ENCODE measurements around the gene ITGA11. TPM values are rescaled to one million over a fixed set of nuclear protein-coding genes. Genes with fewer than 3 reads are reported as not detected.

ITGA11 gene
- total and polyA plus RNA-seq, 2 experiments from 2014 or later: 0.03 to 0.40 TPM

DNA sequence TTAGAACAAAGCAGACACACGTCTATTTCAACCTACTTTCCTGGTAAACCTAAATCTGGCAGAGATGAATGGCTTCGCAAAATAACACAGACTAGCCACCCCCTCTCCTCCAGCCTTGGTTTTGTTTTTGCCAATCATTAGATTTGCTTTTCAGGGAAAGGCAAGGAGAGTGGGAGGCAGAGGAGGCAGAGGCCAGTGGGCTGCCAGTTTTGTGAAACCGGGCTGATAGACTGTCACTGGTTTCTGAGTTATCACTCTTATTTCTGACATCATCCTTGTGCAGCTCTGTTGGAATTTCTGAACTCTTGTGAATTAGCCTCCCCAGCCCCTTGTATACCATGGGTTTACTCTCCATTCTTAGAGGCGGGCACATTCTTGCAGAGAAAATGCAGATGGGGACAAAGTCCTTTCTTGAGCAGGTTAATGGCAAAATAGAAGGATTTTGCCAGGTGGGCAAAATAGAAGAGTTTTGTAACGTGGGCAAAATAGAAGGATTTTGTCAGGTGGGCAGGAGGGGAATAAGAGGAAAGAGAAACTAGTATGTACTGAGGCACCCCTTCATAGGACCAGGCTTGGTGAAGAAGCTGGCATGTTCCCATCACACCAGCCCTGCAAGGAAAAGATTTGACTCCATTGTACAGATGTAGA lies 157.6 kb downstream of the ITGA11 start:
- DNase-seq (ENCODE audit: low spot score): no peak
- TF ChIP-seq EZH2phosphoT487 (IDR thresholded peaks at IDR 0.05; ENCODE audit: unreplicated experiment): no peak
- TF ChIP-seq, protein P1, sequence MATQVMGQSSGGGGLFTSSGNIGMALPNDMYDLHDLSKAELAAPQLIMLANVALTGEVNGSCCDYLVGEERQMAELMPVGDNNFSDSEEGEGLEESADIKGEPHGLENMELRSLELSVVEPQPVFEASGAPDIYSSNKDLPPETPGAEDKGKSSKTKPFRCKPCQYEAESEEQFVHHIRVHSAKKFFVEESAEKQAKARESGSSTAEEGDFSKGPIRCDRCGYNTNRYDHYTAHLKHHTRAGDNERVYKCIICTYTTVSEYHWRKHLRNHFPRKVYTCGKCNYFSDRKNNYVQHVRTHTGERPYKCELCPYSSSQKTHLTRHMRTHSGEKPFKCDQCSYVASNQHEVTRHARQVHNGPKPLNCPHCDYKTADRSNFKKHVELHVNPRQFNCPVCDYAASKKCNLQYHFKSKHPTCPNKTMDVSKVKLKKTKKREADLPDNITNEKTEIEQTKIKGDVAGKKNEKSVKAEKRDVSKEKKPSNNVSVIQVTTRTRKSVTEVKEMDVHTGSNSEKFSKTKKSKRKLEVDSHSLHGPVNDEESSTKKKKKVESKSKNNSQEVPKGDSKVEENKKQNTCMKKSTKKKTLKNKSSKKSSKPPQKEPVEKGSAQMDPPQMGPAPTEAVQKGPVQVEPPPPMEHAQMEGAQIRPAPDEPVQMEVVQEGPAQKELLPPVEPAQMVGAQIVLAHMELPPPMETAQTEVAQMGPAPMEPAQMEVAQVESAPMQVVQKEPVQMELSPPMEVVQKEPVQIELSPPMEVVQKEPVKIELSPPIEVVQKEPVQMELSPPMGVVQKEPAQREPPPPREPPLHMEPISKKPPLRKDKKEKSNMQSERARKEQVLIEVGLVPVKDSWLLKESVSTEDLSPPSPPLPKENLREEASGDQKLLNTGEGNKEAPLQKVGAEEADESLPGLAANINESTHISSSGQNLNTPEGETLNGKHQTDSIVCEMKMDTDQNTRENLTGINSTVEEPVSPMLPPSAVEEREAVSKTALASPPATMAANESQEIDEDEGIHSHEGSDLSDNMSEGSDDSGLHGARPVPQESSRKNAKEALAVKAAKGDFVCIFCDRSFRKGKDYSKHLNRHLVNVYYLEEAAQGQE (IDR thresholded peaks at IDR 0.05; ENCODE audit: unreplicated experiment): no peak
- TF ChIP-seq EZH2 (IDR thresholded peaks at IDR 0.05; ENCODE audit: low read depth, unreplicated experiment): no peak
- TF ChIP-seq, protein P2, sequence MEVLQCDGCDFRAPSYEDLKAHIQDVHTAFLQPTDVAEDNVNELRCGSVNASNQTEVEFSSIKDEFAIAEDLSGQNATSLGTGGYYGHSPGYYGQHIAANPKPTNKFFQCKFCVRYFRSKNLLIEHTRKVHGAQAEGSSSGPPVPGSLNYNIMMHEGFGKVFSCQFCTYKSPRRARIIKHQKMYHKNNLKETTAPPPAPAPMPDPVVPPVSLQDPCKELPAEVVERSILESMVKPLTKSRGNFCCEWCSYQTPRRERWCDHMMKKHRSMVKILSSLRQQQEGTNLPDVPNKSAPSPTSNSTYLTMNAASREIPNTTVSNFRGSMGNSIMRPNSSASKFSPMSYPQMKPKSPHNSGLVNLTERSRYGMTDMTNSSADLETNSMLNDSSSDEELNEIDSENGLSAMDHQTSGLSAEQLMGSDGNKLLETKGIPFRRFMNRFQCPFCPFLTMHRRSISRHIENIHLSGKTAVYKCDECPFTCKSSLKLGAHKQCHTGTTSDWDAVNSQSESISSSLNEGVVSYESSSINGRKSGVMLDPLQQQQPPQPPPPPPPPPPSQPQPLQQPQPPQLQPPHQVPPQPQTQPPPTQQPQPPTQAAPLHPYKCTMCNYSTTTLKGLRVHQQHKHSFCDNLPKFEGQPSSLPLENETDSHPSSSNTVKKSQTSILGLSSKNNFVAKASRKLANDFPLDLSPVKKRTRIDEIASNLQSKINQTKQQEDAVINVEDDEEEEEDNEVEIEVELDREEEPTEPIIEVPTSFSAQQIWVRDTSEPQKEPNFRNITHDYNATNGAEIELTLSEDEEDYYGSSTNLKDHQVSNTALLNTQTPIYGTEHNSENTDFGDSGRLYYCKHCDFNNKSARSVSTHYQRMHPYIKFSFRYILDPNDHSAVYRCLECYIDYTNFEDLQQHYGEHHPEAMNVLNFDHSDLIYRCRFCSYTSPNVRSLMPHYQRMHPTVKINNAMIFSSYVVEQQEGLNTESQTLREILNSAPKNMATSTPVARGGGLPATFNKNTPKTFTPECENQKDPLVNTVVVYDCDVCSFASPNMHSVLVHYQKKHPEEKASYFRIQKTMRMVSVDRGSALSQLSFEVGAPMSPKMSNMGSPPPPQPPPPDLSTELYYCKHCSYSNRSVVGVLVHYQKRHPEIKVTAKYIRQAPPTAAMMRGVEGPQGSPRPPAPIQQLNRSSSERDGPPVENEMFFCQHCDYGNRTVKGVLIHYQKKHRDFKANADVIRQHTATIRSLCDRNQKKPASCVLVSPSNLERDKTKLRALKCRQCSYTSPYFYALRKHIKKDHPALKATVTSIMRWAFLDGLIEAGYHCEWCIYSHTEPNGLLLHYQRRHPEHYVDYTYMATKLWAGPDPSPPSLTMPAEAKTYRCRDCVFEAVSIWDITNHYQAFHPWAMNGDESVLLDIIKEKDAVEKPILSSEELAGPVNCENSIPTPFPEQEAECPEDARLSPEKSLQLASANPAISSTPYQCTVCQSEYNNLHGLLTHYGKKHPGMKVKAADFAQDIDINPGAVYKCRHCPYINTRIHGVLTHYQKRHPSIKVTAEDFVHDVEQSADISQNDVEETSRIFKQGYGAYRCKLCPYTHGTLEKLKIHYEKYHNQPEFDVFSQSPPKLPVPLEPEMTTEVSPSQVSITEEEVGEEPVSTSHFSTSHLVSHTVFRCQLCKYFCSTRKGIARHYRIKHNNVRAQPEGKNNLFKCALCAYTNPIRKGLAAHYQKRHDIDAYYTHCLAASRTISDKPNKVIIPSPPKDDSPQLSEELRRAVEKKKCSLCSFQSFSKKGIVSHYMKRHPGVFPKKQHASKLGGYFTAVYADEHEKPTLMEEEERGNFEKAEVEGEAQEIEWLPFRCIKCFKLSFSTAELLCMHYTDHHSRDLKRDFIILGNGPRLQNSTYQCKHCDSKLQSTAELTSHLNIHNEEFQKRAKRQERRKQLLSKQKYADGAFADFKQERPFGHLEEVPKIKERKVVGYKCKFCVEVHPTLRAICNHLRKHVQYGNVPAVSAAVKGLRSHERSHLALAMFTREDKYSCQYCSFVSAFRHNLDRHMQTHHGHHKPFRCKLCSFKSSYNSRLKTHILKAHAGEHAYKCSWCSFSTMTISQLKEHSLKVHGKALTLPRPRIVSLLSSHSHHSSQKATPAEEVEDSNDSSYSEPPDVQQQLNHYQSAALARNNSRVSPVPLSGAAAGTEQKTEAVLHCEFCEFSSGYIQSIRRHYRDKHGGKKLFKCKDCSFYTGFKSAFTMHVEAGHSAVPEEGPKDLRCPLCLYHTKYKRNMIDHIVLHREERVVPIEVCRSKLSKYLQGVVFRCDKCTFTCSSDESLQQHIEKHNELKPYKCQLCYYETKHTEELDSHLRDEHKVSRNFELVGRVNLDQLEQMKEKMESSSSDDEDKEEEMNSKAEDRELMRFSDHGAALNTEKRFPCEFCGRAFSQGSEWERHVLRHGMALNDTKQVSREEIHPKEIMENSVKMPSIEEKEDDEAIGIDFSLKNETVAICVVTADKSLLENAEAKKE (CRISPR knock-in tag; IDR thresholded peaks at IDR 0.05): no peak
- TF ChIP-seq STAT1 (IDR thresholded peaks at IDR 0.05; ENCODE audit: unreplicated experiment): no peak
- TF ChIP-seq, protein P3, sequence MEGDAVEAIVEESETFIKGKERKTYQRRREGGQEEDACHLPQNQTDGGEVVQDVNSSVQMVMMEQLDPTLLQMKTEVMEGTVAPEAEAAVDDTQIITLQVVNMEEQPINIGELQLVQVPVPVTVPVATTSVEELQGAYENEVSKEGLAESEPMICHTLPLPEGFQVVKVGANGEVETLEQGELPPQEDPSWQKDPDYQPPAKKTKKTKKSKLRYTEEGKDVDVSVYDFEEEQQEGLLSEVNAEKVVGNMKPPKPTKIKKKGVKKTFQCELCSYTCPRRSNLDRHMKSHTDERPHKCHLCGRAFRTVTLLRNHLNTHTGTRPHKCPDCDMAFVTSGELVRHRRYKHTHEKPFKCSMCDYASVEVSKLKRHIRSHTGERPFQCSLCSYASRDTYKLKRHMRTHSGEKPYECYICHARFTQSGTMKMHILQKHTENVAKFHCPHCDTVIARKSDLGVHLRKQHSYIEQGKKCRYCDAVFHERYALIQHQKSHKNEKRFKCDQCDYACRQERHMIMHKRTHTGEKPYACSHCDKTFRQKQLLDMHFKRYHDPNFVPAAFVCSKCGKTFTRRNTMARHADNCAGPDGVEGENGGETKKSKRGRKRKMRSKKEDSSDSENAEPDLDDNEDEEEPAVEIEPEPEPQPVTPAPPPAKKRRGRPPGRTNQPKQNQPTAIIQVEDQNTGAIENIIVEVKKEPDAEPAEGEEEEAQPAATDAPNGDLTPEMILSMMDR (conservative IDR thresholded peaks at IDR 0.05; ENCODE audit: low read depth in 2 of 2): no peak
- TF ChIP-seq, protein P4, sequence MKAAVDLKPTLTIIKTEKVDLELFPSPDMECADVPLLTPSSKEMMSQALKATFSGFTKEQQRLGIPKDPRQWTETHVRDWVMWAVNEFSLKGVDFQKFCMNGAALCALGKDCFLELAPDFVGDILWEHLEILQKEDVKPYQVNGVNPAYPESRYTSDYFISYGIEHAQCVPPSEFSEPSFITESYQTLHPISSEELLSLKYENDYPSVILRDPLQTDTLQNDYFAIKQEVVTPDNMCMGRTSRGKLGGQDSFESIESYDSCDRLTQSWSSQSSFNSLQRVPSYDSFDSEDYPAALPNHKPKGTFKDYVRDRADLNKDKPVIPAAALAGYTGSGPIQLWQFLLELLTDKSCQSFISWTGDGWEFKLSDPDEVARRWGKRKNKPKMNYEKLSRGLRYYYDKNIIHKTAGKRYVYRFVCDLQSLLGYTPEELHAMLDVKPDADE (IDR thresholded peaks at IDR 0.05): no peak
- no peak for TF ChIP-seq CREB1 (CRISPR knock-in tag; IDR thresholded peaks at IDR 0.05; ENCODE audit: low read depth)
- no peaks in the 10 kb centered on the region for H3K36me3 ChIP-seq (ENCODE audit: insufficient read depth)
- H3F3A ChIP-seq (replicated peaks; ENCODE audit: low read depth): peaks cover 22% of the 10 kb centered on the region; the same call in 1 of the 2 replicates
- H3K27ac ChIP-seq (ENCODE audit: low read depth): no peak overlapping the region
- no peak overlapping the region for H3K27ac Mint-ChIP-seq
- ATAC-seq: no peak
- no peak overlapping the region for H2AFZ ChIP-seq
- no peaks in the 10 kb centered on the region for H3K27me3 ChIP-seq (ENCODE audit: insufficient read depth)
- H3K36me3 Mint-ChIP-seq (ENCODE audit: low read depth): 0 out of 3 replicates have a peak, but pooled peaks cover 4% of the 10 kb centered on the region
- H3K4me3 ChIP-seq: no peak overlapping the region
- peaks cover 11% of the 10 kb centered on the region for H3K79me2 ChIP-seq (replicated peaks; ENCODE audit: insufficient read depth)
- peaks cover 34% of the 10 kb centered on the region for H3K4me1 Mint-ChIP-seq
- H3K27me3 Mint-ChIP-seq (ENCODE audit: insufficient read depth, low read depth, poor library complexity): peaks cover 9% of the 10 kb centered on the region
- peaks cover 39% of the 10 kb centered on the region for H3K4me1 ChIP-seq (ENCODE audit: insufficient read depth)
- no peak overlapping the region for H3K4me2 ChIP-seq
- H3K9me3 Mint-ChIP-seq: no peaks in the 10 kb centered on the region
- H3K9me2 ChIP-seq (ENCODE audit: insufficient read depth): no peaks in the 10 kb centered on the region
- peaks cover 9% of the 10 kb centered on the region for H4K20me1 ChIP-seq (replicated peaks; ENCODE audit: insufficient read depth)
- no peak overlapping the region for H3K4me3 Mint-ChIP-seq

Measured in GM23338 (cell line).